Thyroid gland (tissue), 4 donors: ENCODE results near the gene ATP5F1C.

Experiments
- CTCF ChIP-seq, 6 experiments: fragments of 200-600 bp in 3 of 6; fragments of 450-650 bp in 3 of 6; sonication (generic) in 3 of 6; IDR thresholded peaks; one replicate each; pipeline ENCODE4 v1.5.1; 2016 to 2019; ENCODE audit warnings: antibody characterized with exemption in 6 of 6, mild to moderate bottlenecking in 2 of 6, inconsistent platforms in 1 of 6, moderate library complexity in 1 of 6
- POLR2A ChIP-seq, 2 donors: fragments of 450-650 bp; IDR thresholded peaks; one replicate each; pipeline ENCODE4 v1.6.1; 2017; ENCODE audit warnings: antibody characterized with exemption in 2 of 2, mild to moderate bottlenecking in 2 of 2, moderate library complexity in 1 of 2

- no peak for TF ChIP-seq CTCF (IDR thresholded peaks at IDR 0.05)
- no peak for TF ChIP-seq POLR2A (IDR thresholded peaks at IDR 0.05)
Observed at GRCh38 chr10:7826971-7827370, 39.0 kb downstream of the ATP5F1C start.
